Fibroblast of lung (primary cell): ENCODE measurements around the gene MYO3B. TPM values are rescaled to one million over a fixed set of nuclear protein-coding genes. Genes with fewer than 3 reads are reported as not detected.

Experiments used
- DNase-seq, 2 donors: peaks; one replicate each; pipeline versions ENCODE4 v3.0.0 to v3.0.0-alpha.2; 2010; ENCODE audit warnings: low read depth in 2 of 2
- H2AFZ ChIP-seq: 2 replicates; pipeline ENCODE4 v1.5.1; 2012; ENCODE audit warnings: low read length, control low read depth, inconsistent platforms
- H3K27ac ChIP-seq: 2 replicates; pipeline ENCODE4 v1.5.1; 2011; ENCODE audit warnings: low read length, control low read depth; ENCODE audit not compliant: insufficient read depth
- H3K27me3 ChIP-seq: 2 replicates; pipeline ENCODE4 v1.5.1; 2011; ENCODE audit warnings: mild to moderate bottlenecking, low read length; ENCODE audit not compliant: control insufficient read depth, insufficient read depth
- H3K36me3 ChIP-seq: 2 replicates; pipeline ENCODE4 v1.5.1; 2011; ENCODE audit warnings: low read length; ENCODE audit not compliant: control insufficient read depth, insufficient read depth
- H3K4me1 ChIP-seq: 2 replicates; pipeline ENCODE4 v1.5.1; 2011; ENCODE audit warnings: low read length; ENCODE audit not compliant: control insufficient read depth, insufficient read depth; ENCODE audit errors: extremely low read depth
- H3K4me2 ChIP-seq: 2 replicates; pipeline ENCODE4 v1.5.1; 2011; ENCODE audit warnings: low read length, control low read depth; ENCODE audit not compliant: insufficient read depth; ENCODE audit errors: extremely low read depth
- H3K4me3 ChIP-seq, 4 experiments: fragments of 200-600 bp in 1 of 4; sonication (generic) in 1 of 4; replicated peaks in 1 of 4; 2 replicates each; pipeline ENCODE4 v1.5.1; 2011 to 2016; ENCODE audit warnings: low read length in 4 of 4, low read depth in 3 of 4, mild to moderate bottlenecking in 3 of 4, control low read depth in 2 of 4, inconsistent platforms in 1 of 4, mixed read lengths in 1 of 4; ENCODE audit not compliant: insufficient read depth in 1 of 4; ENCODE audit errors: control extremely low read depth in 1 of 4
- H3K79me2 ChIP-seq: 2 replicates; pipeline ENCODE4 v1.5.1; 2012; ENCODE audit warnings: mild to moderate bottlenecking, low read length, inconsistent platforms; ENCODE audit not compliant: control insufficient read depth, insufficient read depth
- H3K9ac ChIP-seq: 2 replicates; pipeline ENCODE4 v1.5.1; 2011; ENCODE audit warnings: mild to moderate bottlenecking, low read length, control low read depth; ENCODE audit not compliant: insufficient read depth
- H3K9me3 ChIP-seq: 2 replicates; pipeline ENCODE4 v1.5.1; 2012; ENCODE audit warnings: low read depth, low read length; ENCODE audit not compliant: control insufficient read depth, insufficient read depth
- H4K20me1 ChIP-seq: 2 replicates; pipeline ENCODE4 v1.5.1; 2011; ENCODE audit warnings: low read length; ENCODE audit not compliant: control insufficient read depth, insufficient read depth; ENCODE audit errors: extremely low read depth
- EZH2 ChIP-seq: IDR thresholded peaks from 2 replicates; pipeline ENCODE4 v1.5.1; 2012; ENCODE audit warnings: low read length, control low read depth, mild to moderate bottlenecking; ENCODE audit errors: missing control alignments
- polyA plus RNA-seq, 2 donors: library from polyadenylated mRNA; depleted of rRNA in 1 of 2; stranded (reverse) in 1 of 2; unstranded in 1 of 2; fragments of >200 nt; gene quantifications; 2 replicates each; pipeline ENCODE4 v1.2.1, GENCODE V29; 2011 to 2012; ENCODE audit warnings: missing spikeins in 1 of 2
- total RNA-seq: library from RNA; depleted of rRNA; stranded (reverse); fragments of >200 nt; gene quantifications from 2 replicates; pipeline ENCODE4 v1.2.1, GENCODE V29; 2014
- TF ChIP-seq, protein P1 (sequence below), 2 donors: IDR thresholded peaks in 1 of 2; conservative IDR thresholded peaks in 1 of 2; 1 replicate in 1 of 2; 2 replicates in 1 of 2; pipeline ENCODE4 v1.5.1; 2011 to 2012; ENCODE audit warnings: low read length in 2 of 2, control low read depth in 1 of 2, inconsistent platforms in 1 of 2, low read depth in 1 of 2, mild to moderate bottlenecking in 1 of 2

MYO3B gene
- total and polyA plus RNA-seq, 2 donors (not counting 1 experiment from before 2014, with no cell fraction given): 0.06 to 0.50 TPM

GRCh38 chr2:170641961-170642360 is 464.0 kb downstream of the MYO3B start:
- H3K4me1 ChIP-seq: no peaks in the 10 kb centered on the region
- no peak for DNase-seq
- H2AFZ ChIP-seq: no peak overlapping the region
- no peaks in the 10 kb centered on the region for H3K79me2 ChIP-seq
- H3K4me2 ChIP-seq: no peak overlapping the region
- H3K27ac ChIP-seq: no peak overlapping the region
- H3K4me3 ChIP-seq: no peak overlapping the region
- H3K9me3 ChIP-seq: no peaks in the 10 kb centered on the region
- TF ChIP-seq, protein P1, sequence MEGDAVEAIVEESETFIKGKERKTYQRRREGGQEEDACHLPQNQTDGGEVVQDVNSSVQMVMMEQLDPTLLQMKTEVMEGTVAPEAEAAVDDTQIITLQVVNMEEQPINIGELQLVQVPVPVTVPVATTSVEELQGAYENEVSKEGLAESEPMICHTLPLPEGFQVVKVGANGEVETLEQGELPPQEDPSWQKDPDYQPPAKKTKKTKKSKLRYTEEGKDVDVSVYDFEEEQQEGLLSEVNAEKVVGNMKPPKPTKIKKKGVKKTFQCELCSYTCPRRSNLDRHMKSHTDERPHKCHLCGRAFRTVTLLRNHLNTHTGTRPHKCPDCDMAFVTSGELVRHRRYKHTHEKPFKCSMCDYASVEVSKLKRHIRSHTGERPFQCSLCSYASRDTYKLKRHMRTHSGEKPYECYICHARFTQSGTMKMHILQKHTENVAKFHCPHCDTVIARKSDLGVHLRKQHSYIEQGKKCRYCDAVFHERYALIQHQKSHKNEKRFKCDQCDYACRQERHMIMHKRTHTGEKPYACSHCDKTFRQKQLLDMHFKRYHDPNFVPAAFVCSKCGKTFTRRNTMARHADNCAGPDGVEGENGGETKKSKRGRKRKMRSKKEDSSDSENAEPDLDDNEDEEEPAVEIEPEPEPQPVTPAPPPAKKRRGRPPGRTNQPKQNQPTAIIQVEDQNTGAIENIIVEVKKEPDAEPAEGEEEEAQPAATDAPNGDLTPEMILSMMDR (conservative IDR thresholded peaks at IDR 0.05 in 1 of 2, IDR thresholded peaks at IDR 0.05 in 1 of 2; ENCODE audit: low read depth in 1 of 2, low read length in 2 of 2): no peak
- TF ChIP-seq EZH2: no peak
- H3K36me3 ChIP-seq: no peaks in the 10 kb centered on the region
- H4K20me1 ChIP-seq: no peaks in the 10 kb centered on the region
- no peaks in the 10 kb centered on the region for H3K27me3 ChIP-seq
- H3K9ac ChIP-seq: no peak overlapping the region

DNA sequence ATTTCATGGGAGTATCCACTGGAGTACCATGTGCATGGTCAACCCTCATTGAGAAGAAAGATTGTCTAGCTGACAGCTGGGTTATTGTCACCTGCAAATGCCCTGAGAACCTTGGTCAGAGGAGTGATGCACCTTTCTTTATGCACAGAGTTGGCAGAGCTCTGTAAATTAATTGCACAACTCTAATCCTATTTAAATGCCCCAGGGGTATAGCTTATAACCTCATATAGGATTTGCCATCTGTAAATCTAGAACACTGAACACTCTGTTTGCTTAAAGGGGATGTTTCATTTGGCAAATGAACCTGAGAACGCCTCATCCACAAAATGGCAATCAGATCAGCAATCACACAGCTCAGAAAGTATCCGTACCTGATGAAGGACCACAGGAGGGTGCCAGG is 465.4 kb downstream of the MYO3B start:
- no peak for TF ChIP-seq EZH2
- TF ChIP-seq, protein P1 (conservative IDR thresholded peaks at IDR 0.05 in 1 of 2, IDR thresholded peaks at IDR 0.05 in 1 of 2; ENCODE audit: low read depth in 1 of 2, low read length in 2 of 2): no peak
- H3K79me2 ChIP-seq: no peaks in the 10 kb centered on the region
- H2AFZ ChIP-seq: no peak overlapping the region
- DNase-seq: no peak
- no peak overlapping the region for H3K4me3 ChIP-seq
- H3K9me3 ChIP-seq: no peaks in the 10 kb centered on the region
- no peaks in the 10 kb centered on the region for H3K36me3 ChIP-seq
- no peaks in the 10 kb centered on the region for H4K20me1 ChIP-seq
- no peak overlapping the region for H3K9ac ChIP-seq
- no peaks in the 10 kb centered on the region for H3K27me3 ChIP-seq
- H3K4me1 ChIP-seq: no peaks in the 10 kb centered on the region
- no peak overlapping the region for H3K27ac ChIP-seq
- no peak overlapping the region for H3K4me2 ChIP-seq

DNA sequence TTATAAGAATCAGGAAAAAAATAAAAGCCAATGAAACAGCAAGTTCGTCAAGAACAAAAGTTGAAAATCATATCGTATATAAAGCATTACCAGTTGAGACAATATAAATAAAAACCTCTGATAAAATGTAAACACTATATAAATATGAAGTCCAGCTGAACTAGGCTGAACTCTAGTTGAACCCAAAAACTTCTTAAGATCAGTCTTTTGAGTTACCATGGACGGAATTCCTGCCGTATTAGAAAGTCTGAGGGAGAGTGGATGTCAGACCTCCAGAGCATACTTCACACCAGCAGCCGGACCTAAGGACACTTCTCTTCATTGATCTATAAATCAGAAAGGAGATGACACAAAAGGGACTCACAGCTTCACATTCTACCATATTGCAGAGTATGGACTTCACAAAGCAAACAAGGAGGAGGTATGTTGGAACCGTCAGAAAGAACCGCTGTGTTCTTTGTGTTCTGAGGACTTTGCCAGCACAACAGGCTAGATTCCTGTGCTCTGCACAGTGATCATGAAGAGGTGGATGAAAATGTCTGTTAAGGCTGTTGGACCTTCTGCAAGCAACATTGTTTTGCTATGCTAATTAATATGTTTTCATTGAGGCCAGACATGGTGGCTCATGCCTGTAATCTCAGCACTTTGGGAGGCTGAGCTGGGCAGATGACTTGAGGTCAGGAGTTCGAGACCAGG is 469.9 kb downstream of the MYO3B start:
- Histone ChIP-seq H2AFZ (no peak overlapping the region), H3K4me1 (no peaks in the 10 kb centered on the region), H3K79me2 (no peaks in the 10 kb centered on the region), H3K27ac (no peak overlapping the region), H3K4me2 (no peak overlapping the region), H4K20me1 (no peaks in the 10 kb centered on the region), H3K9ac (no peak overlapping the region), H3K9me3 (no peaks in the 10 kb centered on the region), H3K27me3 (no peaks in the 10 kb centered on the region), H3K4me3 (no peak overlapping the region), H3K36me3 (no peaks in the 10 kb centered on the region)
- no peak for DNase-seq
- TF ChIP-seq, protein P1 (conservative IDR thresholded peaks at IDR 0.05 in 1 of 2, IDR thresholded peaks at IDR 0.05 in 1 of 2; ENCODE audit: low read depth in 1 of 2, low read length in 2 of 2): no peak
- TF ChIP-seq EZH2: no peak
